NB4 (cell line): ENCODE results near the gene NR4A1.

Source experiments
- DNase-seq: peaks from one replicate; pipeline ENCODE4 v3.0.0; 2010; ENCODE audit warnings: low read depth
- H3K4me3 ChIP-seq: one replicate; pipeline ENCODE4 v1.5.1; 2011; ENCODE audit warnings: mild to moderate bottlenecking, low read depth, low read length, moderate library complexity
- MYC ChIP-seq: IDR thresholded peaks from 2 replicates; pipeline ENCODE4 v1.6.1; 2011; ENCODE audit warnings: low read depth, low read length
- POLR2A ChIP-seq: IDR thresholded peaks from 2 replicates; pipeline ENCODE4 v1.6.1; 2011; ENCODE audit warnings: mild to moderate bottlenecking; ENCODE audit not compliant: insufficient read length; ENCODE audit errors: extremely low read depth
- TF ChIP-seq, protein P1 (sequence below): IDR thresholded peaks from 2 replicates; pipeline ENCODE4 v1.6.1; 2011; ENCODE audit warnings: low read depth, low read length
- TF ChIP-seq, protein P2 (sequence below): IDR thresholded peaks from one replicate; pipeline ENCODE4 v1.5.1; 2012; ENCODE audit warnings: low read depth, low read length

The NR4A1 gene

DNA sequence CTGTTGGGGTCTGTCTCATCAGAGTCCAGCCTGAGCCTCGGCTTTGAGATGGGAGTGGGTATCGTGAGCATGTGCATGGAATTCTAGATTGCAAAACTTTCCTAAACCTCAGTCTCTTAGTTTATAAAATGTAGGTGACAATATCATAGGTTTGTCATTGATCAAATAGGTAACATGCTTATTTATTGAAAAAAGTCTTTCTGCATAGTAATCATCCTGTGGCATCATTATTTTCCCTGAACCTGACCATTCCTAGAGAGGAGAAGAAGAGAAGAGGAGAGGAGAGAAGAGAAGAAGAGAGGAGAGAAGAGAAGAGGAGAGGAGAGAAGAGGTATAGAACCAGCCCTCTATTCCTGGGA is 32.4 kb downstream of the NR4A1 start:
- TF ChIP-seq MYC = no peak
- TF ChIP-seq, protein P1, sequence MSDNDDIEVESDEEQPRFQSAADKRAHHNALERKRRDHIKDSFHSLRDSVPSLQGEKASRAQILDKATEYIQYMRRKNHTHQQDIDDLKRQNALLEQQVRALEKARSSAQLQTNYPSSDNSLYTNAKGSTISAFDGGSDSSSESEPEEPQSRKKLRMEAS = no peak
- TF ChIP-seq, protein P2, sequence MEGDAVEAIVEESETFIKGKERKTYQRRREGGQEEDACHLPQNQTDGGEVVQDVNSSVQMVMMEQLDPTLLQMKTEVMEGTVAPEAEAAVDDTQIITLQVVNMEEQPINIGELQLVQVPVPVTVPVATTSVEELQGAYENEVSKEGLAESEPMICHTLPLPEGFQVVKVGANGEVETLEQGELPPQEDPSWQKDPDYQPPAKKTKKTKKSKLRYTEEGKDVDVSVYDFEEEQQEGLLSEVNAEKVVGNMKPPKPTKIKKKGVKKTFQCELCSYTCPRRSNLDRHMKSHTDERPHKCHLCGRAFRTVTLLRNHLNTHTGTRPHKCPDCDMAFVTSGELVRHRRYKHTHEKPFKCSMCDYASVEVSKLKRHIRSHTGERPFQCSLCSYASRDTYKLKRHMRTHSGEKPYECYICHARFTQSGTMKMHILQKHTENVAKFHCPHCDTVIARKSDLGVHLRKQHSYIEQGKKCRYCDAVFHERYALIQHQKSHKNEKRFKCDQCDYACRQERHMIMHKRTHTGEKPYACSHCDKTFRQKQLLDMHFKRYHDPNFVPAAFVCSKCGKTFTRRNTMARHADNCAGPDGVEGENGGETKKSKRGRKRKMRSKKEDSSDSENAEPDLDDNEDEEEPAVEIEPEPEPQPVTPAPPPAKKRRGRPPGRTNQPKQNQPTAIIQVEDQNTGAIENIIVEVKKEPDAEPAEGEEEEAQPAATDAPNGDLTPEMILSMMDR = no peak
- no peak for TF ChIP-seq POLR2A
- no peak overlapping the region for H3K4me3 ChIP-seq
- DNase-seq = no peak

DNA sequence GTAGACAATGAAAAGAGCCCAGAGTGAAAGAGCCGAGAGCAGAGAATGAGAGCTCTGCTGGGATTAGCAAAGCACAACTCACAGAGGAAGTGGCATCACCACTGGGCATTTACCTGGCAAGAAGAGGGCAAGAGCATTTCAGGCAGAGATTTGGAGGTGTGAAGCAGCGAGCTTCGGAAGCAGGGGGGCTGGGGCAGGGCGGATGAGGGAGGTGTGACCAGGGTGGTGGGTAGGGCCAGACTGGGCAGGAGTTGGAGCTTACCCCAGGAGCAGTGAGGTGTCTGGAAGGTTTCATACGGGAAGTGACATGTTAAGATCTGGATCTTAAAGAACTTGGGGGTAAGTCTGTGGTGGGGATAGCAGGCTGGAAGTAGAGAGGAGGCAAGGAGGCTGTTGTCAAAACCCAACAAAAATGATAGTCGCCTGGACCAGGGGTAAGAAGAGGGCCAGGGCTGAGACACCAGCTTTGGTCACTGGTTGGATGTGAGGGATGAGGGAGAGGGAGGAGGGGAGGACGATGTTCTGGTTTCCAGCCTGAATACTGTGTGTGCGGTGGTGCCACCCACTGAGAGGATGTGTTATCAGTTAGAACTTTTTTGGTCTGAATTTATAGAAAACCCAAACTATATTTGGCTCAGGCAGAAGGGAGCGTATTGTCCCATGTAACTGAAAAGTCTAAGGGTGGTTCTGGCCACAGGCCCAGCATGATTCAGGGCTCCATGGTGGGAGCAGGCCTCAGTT is 33.4 kb downstream of the NR4A1 start:
- DNase-seq = no peak
- TF ChIP-seq POLR2A (no peak), MYC (no peak)
- TF ChIP-seq, protein P1 = no peak
- TF ChIP-seq, protein P2 = no peak
- H3K4me3 ChIP-seq = no peak overlapping the region

DNA sequence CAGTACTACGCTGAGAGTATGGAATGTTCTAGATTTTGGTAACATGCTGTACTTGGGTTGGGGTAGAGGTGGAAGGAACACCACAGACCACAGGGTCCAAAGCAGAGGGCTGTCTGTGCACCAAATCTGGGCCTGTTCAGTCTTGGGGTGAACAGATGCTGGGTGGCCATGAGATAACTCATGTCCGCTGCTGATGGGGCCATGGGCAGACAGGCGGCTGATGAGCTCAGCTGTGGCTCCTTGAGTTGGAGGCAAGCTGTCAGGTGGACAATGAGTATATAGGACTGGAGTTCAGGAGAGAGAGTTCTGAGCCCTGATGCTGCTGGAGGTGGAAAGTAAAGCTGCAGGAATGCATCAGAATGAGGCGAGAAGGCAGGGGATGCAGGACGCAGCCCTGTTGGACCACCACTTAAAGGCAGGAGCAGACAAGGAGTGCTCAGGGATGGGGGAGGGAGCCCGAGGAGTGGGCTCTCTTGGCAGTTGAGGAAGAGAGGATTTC is 34.5 kb downstream of the NR4A1 start:
- DNase-seq = no peak
- H3K4me3 ChIP-seq = no peak overlapping the region

DNA sequence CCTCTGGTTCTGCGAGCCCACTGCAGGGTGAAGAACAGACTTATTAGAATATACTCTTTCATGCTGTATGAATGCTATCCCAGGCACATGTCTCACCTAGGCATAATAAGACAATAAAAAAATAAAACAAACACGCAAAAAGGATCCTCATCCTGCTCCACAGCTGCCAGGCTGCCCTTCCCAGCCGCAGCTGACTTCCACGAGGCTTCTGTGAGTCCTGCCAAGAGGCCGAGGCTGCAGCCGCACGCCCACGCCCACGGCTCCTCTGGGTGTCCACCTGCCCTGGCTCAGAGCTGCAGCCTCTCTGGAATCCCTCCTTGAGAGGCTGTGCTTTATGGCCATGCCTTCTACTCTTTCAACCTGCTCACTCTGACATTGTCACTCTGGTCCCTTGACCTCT is 35.1 kb downstream of the NR4A1 start:
- no peak overlapping the region for H3K4me3 ChIP-seq
- TF ChIP-seq, protein P2 = no peak
- TF ChIP-seq POLR2A (no peak), MYC (no peak)
- TF ChIP-seq, protein P1 = no peak
- DNase-seq = no peak

More for the DNA sequence above, 34.5 kb downstream of the NR4A1 start:
- TF ChIP-seq, protein P1 = no peak
- TF ChIP-seq, protein P2 = no peak
- TF ChIP-seq MYC = no peak
- no peak for TF ChIP-seq POLR2A

DNA sequence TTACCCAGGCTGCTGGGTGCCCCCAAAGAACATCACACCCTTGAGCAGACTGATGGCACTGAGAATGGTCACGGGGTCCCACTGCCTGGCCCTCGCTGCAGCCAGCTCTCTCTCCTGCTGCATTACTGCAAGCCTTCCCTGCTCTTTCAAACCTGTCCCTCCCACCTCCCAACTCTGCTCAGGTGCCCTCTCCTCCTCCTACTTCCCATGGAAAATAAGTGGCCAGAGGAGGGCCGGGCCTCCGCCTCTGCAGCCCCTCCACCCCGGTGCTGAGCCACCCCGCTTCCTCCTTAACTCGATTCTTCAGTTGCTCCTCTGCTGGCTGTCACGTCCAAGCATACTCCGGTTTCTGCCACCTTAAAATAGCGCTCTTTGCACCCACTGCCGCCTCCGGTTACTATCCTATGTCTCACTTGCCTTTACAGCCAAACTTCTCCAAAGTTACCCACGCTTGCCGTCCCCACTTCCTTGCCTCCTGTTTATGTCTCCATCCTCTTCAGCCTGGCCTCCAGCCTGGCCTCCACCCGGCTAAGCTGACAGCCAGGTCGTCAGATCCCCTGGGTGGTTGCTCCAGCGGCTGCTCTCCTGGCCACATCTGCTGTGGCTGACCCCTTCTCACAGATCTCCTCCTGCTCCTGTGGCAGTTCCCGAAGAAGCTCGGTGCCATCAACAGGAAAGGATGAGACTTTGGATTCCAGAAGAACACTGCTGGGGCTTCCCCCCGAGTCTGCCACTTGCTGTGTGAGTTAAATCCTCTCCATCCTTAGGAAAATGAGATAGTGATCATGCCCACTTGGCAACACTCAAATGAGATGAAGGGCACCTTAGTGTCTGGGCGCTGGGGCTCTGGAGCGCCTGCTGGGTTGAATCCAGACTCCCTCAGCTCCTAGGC is 35.9 kb downstream of the NR4A1 start:
- H3K4me3 ChIP-seq = no peak overlapping the region
- DNase-seq = no peak
- TF ChIP-seq MYC = no peak
- TF ChIP-seq POLR2A = no peak
- TF ChIP-seq, protein P1 = no peak
- TF ChIP-seq, protein P2 = no peak
